Ovary (tissue), 3 donors: ENCODE results near the gene HAVCR2.
"Not testable (repeated sequence)": the region's sequence is repeated elsewhere in the genome, so short reads cannot be mapped to it uniquely, and the experiment has no call there.

Source experiments
- CTCF ChIP-seq, 3 donors: fragments of 450-650 bp in 2 of 3; fragments of 200-600 bp in 1 of 3; IDR thresholded peaks; one replicate each; pipeline versions ENCODE4 v1.5.1 to v1.8.0; 2016 to 2022; ENCODE audit warnings: antibody characterized with exemption in 3 of 3, mild to moderate bottlenecking in 1 of 3
- POLR2A ChIP-seq: fragments of 450-650 bp; IDR thresholded peaks from one replicate; pipeline ENCODE4 v1.6.1; 2017; ENCODE audit warnings: antibody characterized with exemption, mild to moderate bottlenecking, moderate library complexity
- donor health status: DM: no; HTN: no; CAD: no.

- TF ChIP-seq CTCF (IDR thresholded peaks at IDR 0.05); POLR2A: not testable (repeated sequence)
Observed at GRCh38 chr5:157056848-157057247, 52.0 kb downstream of the HAVCR2 start.
